K562 (cell line): ENCODE results near the gene LRRC26. TPM values are rescaled to one million over a fixed set of nuclear protein-coding genes. Genes with fewer than 3 reads are reported as not detected.
A peak's percentile ranks its signal among the peaks of the same experiment; 100 is the strongest.

Source experiments
- CBX1 ChIP-seq: sonication (generic); IDR thresholded peaks from 2 replicates; pipeline ENCODE4 v1.6.1; 2016; ENCODE audit warnings: antibody characterized with exemption, low read depth, mild to moderate bottlenecking
- DDX20 ChIP-seq: fragments of 450-650 bp; IDR thresholded peaks from 2 replicates; pipeline ENCODE4 v1.6.1; 2016; ENCODE audit warnings: missing genetic modification characterization, low read depth, mild to moderate bottlenecking, missing compliant biosample characterization, moderate library complexity
- DNMT1 ChIP-seq: fragments of 450-650 bp; IDR thresholded peaks from 2 replicates; pipeline ENCODE4 v1.6.1; 2016; ENCODE audit warnings: antibody characterized with exemption, mild to moderate bottlenecking
- GTF2A2 ChIP-seq: IDR thresholded peaks from 2 replicates; pipeline ENCODE4 v1.6.1; 2016; ENCODE audit warnings: mild to moderate bottlenecking, missing genetic modification characterization, missing compliant biosample characterization
- HMBOX1 ChIP-seq: sonication (generic); IDR thresholded peaks from 2 replicates; pipeline ENCODE4 v1.6.1; 2016
- KAT8 ChIP-seq: fragments of 450-650 bp; IDR thresholded peaks from 2 replicates; pipeline ENCODE4 v1.6.1; 2016; ENCODE audit warnings: low read depth, mild to moderate bottlenecking
- MEF2D ChIP-seq: conservative IDR thresholded peaks from 2 replicates; pipeline ENCODE4 v1.6.1; 2016; ENCODE audit warnings: low read depth, missing genetic modification characterization, missing compliant biosample characterization
- MTA3 ChIP-seq: fragments of 450-650 bp; formaldehyde crosslinking; IDR thresholded peaks from 2 replicates; pipeline ENCODE4 v1.6.1; 2017; ENCODE audit warnings: mild to moderate bottlenecking, borderline replicate concordance
- NFE2L1 ChIP-seq: fragments of 450-650 bp; IDR thresholded peaks from 2 replicates; pipeline ENCODE4 v1.6.1; 2016; ENCODE audit warnings: missing genetic modification characterization, low read depth, mild to moderate bottlenecking, missing compliant biosample characterization, moderate library complexity, borderline replicate concordance
- NFRKB ChIP-seq: fragments of 450-650 bp; IDR thresholded peaks from 2 replicates; pipeline ENCODE4 v1.6.1; 2016; ENCODE audit warnings: low read depth
- PBX2 ChIP-seq, 2 experiments: IDR thresholded peaks in 1 of 2; conservative IDR thresholded peaks in 1 of 2; 2 replicates each; pipeline ENCODE4 v1.6.1; 2016; ENCODE audit warnings: low read depth in 2 of 2, mild to moderate bottlenecking in 1 of 2, missing compliant biosample characterization in 1 of 2, missing genetic modification characterization in 1 of 2, moderate library complexity in 1 of 2
- RBFOX2 ChIP-seq: fragments of 200-400 bp; formaldehyde crosslinking; IDR thresholded peaks from 2 replicates; pipeline ENCODE4 v1.6.1; 2017; ENCODE audit warnings: low read depth, mild to moderate bottlenecking, low read length, moderate library complexity
- SMAD3 ChIP-seq: fragments of 450-650 bp; formaldehyde crosslinking; conservative IDR thresholded peaks from 2 replicates; pipeline ENCODE4 v1.4.0; 2020; ENCODE audit warnings: mild to moderate bottlenecking
- THRB ChIP-seq: fragments of 450-650 bp; formaldehyde crosslinking; conservative IDR thresholded peaks from 2 replicates; pipeline ENCODE4 v1.4.0; 2022; ENCODE audit warnings: mild to moderate bottlenecking, missing genetic modification characterization
- ZNF3 ChIP-seq: fragments of 250-450 bp; sonication (Bioruptor Pico); IDR thresholded peaks from 2 replicates; pipeline ENCODE4 v1.5.0; 2021; ENCODE audit warnings: mild to moderate bottlenecking, moderate library complexity
- ZNF436 ChIP-seq: fragments of 250-450, 450-650 bp; sonication (Bioruptor Pico); formaldehyde crosslinking; IDR thresholded peaks from 2 replicates; pipeline ENCODE4 v1.7.0; 2020; ENCODE audit warnings: mild to moderate bottlenecking
- polyA plus RNA-seq, 8 experiments: library from polyadenylated mRNA; depleted of rRNA in 4 of 8; stranded (reverse) in 5 of 8; unstranded in 3 of 8; fragments of >200 nt; fragmentation: Nextera tagmentation in 2 of 8; fragmentation: Illumina TruSeq in 1 of 8; extraction: Ambion mirVana in 2 of 8; extraction: Trizol in 1 of 8; gene quantifications; 2 replicates each; pipeline versions ENCODE4 v1.2.1 to v1.2.3, GENCODE V29; 2011 to 2014; ENCODE audit warnings: inconsistent platforms in 1 of 8, missing spikeins in 1 of 8
- total RNA-seq, 7 experiments: library from RNA; depleted of rRNA in 6 of 7; stranded (reverse); fragments of >200 nt in 6 of 7; fragmentation: Illumina TruSeq in 2 of 7; extraction: Trizol in 2 of 7; gene quantifications; 2 replicates each; pipeline versions ENCODE4 v1.2.1 to v1.2.3, GENCODE V29; 2011 to 2021; ENCODE audit warnings: low replicate concordance in 1 of 7
- TF ChIP-seq, protein P1 (sequence below): fragments of 450-650 bp; formaldehyde crosslinking; IDR thresholded peaks from 2 replicates; pipeline ENCODE4 v1.4.0; 2020; ENCODE audit warnings: mild to moderate bottlenecking
- TF ChIP-seq, protein P2 (sequence below): IDR thresholded peaks from 2 replicates; pipeline ENCODE4 v1.6.1; 2011; ENCODE audit warnings: borderline replicate concordance, low read depth, mild to moderate bottlenecking, moderate library complexity, low read length; ENCODE audit not compliant: insufficient read depth, poor library complexity, severe bottlenecking

The LRRC26 gene
- total and polyA plus RNA-seq, 9 of the 15 experiments (the other 6 are each of a cell fraction or from before 2014, with no cell fraction given) = not detected

GRCh38 chr9:137205126-137206069 is 35.5 kb upstream of the LRRC26 start, which contains the start of the genes NDOR1 and TMEM203 (continued):
- TF ChIP-seq PBX2 (CRISPR knock-in tag; IDR thresholded peaks at IDR 0.05; ENCODE audit: low read depth) (no peak), PBX2 (tag; conservative IDR thresholded peaks at IDR 0.05; ENCODE audit: low read depth) (no peak), MTA3 (no peak; the same call in 1 of the 2 replicates), DNMT1 (no peak), KAT8 (0 out of 2 replicates have a peak, but pooled peaks have one; percentile 44), RBFOX2 (peak; percentile 94), ZNF436 (CRISPR knock-in tag) (no peak), GTF2A2 (tag) (no peak), SMAD3 (no peak), HMBOX1 (no peak), CBX1 (no peak; the same call in 1 of the 2 replicates), MEF2D (tag) (no peak), ZNF3 (CRISPR knock-in tag) (no peak), THRB (CRISPR knock-in tag) (no peak), NFE2L1 (tag) (no peak), NFRKB (no peak), DDX20 (tag) (no peak)
- TF ChIP-seq, protein P1, sequence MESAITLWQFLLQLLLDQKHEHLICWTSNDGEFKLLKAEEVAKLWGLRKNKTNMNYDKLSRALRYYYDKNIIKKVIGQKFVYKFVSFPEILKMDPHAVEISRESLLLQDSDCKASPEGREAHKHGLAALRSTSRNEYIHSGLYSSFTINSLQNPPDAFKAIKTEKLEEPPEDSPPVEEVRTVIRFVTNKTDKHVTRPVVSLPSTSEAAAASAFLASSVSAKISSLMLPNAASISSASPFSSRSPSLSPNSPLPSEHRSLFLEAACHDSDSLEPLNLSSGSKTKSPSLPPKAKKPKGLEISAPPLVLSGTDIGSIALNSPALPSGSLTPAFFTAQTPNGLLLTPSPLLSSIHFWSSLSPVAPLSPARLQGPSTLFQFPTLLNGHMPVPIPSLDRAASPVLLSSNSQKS (CRISPR knock-in tag) = no peak
- TF ChIP-seq, protein P2, sequence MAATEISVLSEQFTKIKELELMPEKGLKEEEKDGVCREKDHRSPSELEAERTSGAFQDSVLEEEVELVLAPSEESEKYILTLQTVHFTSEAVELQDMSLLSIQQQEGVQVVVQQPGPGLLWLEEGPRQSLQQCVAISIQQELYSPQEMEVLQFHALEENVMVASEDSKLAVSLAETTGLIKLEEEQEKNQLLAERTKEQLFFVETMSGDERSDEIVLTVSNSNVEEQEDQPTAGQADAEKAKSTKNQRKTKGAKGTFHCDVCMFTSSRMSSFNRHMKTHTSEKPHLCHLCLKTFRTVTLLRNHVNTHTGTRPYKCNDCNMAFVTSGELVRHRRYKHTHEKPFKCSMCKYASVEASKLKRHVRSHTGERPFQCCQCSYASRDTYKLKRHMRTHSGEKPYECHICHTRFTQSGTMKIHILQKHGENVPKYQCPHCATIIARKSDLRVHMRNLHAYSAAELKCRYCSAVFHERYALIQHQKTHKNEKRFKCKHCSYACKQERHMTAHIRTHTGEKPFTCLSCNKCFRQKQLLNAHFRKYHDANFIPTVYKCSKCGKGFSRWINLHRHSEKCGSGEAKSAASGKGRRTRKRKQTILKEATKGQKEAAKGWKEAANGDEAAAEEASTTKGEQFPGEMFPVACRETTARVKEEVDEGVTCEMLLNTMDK = no peak
